Endothelial cell of umbilical vein (primary cell): Measurements from ENCODE around the gene TRNT1. TPM values are rescaled to one million over a fixed set of nuclear protein-coding genes. Genes with fewer than 3 reads are reported as not detected.

Source experiments
- BruUV-seq: library from RNA; stranded (reverse); fragments of 400-500 nt; replicated peaks from 2 replicates; lab custom pipeline; 2021; lab: Mats Ljungman, UMichigan
- CTCF ChIA-PET: fragments of 300-600, 350-600 bp; sonication (Branson Sonifier 250); formaldehyde crosslinking; loops from one replicate; lab custom pipeline; 2021; ENCODE audit warnings: antibody characterized with exemption, inconsistent platforms; lab: Charles Lee
- POLR2A ChIA-PET: fragments of 300-600, 350-600 bp; sonication (Branson Sonifier 250); formaldehyde crosslinking; loops from one replicate; lab custom pipeline; 2021; ENCODE audit warnings: antibody characterized with exemption, inconsistent platforms; lab: Charles Lee
- DNase-seq: peaks from one replicate; pipeline ENCODE4 v3.0.0-alpha.2; 2011; ENCODE audit warnings: low read depth, low spot score
- FAIRE-seq: peaks from 2 replicates; lab custom pipeline; 2011; peaks lifted over from hg19 to GRCh38; lab: Jason Lieb, UNC
- H2AFZ ChIP-seq: 2 replicates; pipeline ENCODE4 v1.6.0; 2012; ENCODE audit warnings: low read depth, low read length, control low read depth, inconsistent platforms
- H3K27ac ChIP-seq: 2 replicates; pipeline ENCODE4 v1.5.1; 2011; ENCODE audit warnings: low read depth, mild to moderate bottlenecking, control low read depth, low read length, moderate library complexity; ENCODE audit not compliant: insufficient read depth
- H3K27me3 ChIP-seq, 2 experiments: 2 replicates each; pipeline versions ENCODE4 v1.6.0 to v1.6.1; 2011; ENCODE audit warnings: low read length in 2 of 2, mixed read lengths in 1 of 2; ENCODE audit not compliant: control insufficient read depth in 2 of 2, insufficient read depth in 2 of 2
- H3K36me3 ChIP-seq, 2 experiments: 2 replicates in 1 of 2; 3 replicates in 1 of 2; pipeline ENCODE4 v1.5.1; 2011; ENCODE audit warnings: low read length in 2 of 2, mild to moderate bottlenecking in 1 of 2, moderate library complexity in 1 of 2; ENCODE audit not compliant: control insufficient read depth in 2 of 2, insufficient read depth in 2 of 2; ENCODE audit errors: extremely low read depth in 1 of 2
- H3K4me1 ChIP-seq: 3 replicates; pipeline ENCODE4 v1.5.1; 2011; ENCODE audit warnings: mild to moderate bottlenecking, low read length; ENCODE audit not compliant: control insufficient read depth, insufficient read depth; ENCODE audit errors: extremely low read depth
- H3K4me2 ChIP-seq: 2 replicates; pipeline ENCODE4 v1.6.1; 2011; ENCODE audit warnings: low read length, control low read depth, mixed read lengths; ENCODE audit not compliant: insufficient read depth
- H3K4me3 ChIP-seq, 3 experiments: fragments of 200-600 bp in 1 of 3; sonication (generic), shearing (Covaris generic) in 1 of 3; replicated peaks in 1 of 3; 2 replicates each; pipeline ENCODE4 v1.5.1; 2011 to 2016; ENCODE audit warnings: control low read depth in 3 of 3, low read length in 3 of 3, mild to moderate bottlenecking in 2 of 3, inconsistent platforms in 1 of 3, low read depth in 1 of 3, moderate library complexity in 1 of 3; ENCODE audit not compliant: insufficient read depth in 1 of 3
- H3K79me2 ChIP-seq: 2 replicates; pipeline ENCODE4 v1.6.0; 2012; ENCODE audit warnings: low read length, inconsistent platforms; ENCODE audit not compliant: control insufficient read depth, insufficient read depth
- H3K9ac ChIP-seq: replicated peaks from 2 replicates; pipeline ENCODE3; 2011; ENCODE audit warnings: low read length, control low read depth; ENCODE audit not compliant: insufficient read depth; ENCODE audit errors: extremely low read depth
- H3K9me1 ChIP-seq: replicated peaks from 3 replicates; pipeline ENCODE4 v1.6.0; 2011; ENCODE audit warnings: mild to moderate bottlenecking, low read length; ENCODE audit not compliant: control insufficient read depth, insufficient read depth; ENCODE audit errors: extremely low read depth
- H3K9me3 ChIP-seq: replicated peaks from 2 replicates; pipeline ENCODE4 v1.5.1; 2012; ENCODE audit warnings: low read length, inconsistent platforms; ENCODE audit not compliant: control insufficient read depth, insufficient read depth
- H4K20me1 ChIP-seq: replicated peaks from 2 replicates; pipeline ENCODE3; 2011; ENCODE audit warnings: mild to moderate bottlenecking, low read length; ENCODE audit not compliant: control insufficient read depth, insufficient read depth; ENCODE audit errors: extremely low read depth
- EZH2 ChIP-seq: IDR thresholded peaks from 2 replicates; pipeline ENCODE4 v1.6.1; 2012; ENCODE audit warnings: borderline replicate concordance, low read depth, mild to moderate bottlenecking, moderate library complexity, low read length, inconsistent platforms; ENCODE audit not compliant: severe bottlenecking
- FOS ChIP-seq: IDR thresholded peaks from 2 replicates; pipeline ENCODE4 v1.6.1; 2011; ENCODE audit warnings: mild to moderate bottlenecking, low read length, moderate library complexity, borderline replicate concordance; ENCODE audit not compliant: insufficient read depth
- GATA2 ChIP-seq: IDR thresholded peaks from 2 replicates; pipeline ENCODE4 v1.7.0; 2011; ENCODE audit warnings: low read depth, mild to moderate bottlenecking, moderate library complexity, mixed read lengths, low read length; ENCODE audit not compliant: insufficient read length, insufficient read depth
- JUN ChIP-seq: IDR thresholded peaks from 2 replicates; pipeline ENCODE4 v1.6.1; 2011; ENCODE audit warnings: borderline replicate concordance, low read depth; ENCODE audit not compliant: insufficient read length, insufficient read depth
- MYC ChIP-seq: IDR thresholded peaks from one replicate; pipeline ENCODE4 v1.6.1; 2011; ENCODE audit warnings: mild to moderate bottlenecking, low read depth, low read length
- POLR2A ChIP-seq: IDR thresholded peaks from 2 replicates; pipeline ENCODE4 v1.6.1; 2012; ENCODE audit warnings: low read depth, mild to moderate bottlenecking, control low read depth, low read length
- POLR2AphosphoS5 ChIP-seq: IDR thresholded peaks from 2 replicates; pipeline ENCODE4 v1.6.1; 2012; ENCODE audit warnings: low read depth, mild to moderate bottlenecking, control low read depth, low read length, moderate library complexity; ENCODE audit not compliant: insufficient read depth
- dilution Hi-C: fragments of 300-500 bp; cut with MboI; formaldehyde crosslinking; loops from one replicate; pipeline ENCODE4 v1.15.0; 2019; ENCODE audit warnings: low sequenced_read_pairs; ENCODE audit not compliant: extremely low pct_ligation_motif_present
- intact Hi-C: fragments of 100-400 bp; cut with micrococcal nuclease; formaldehyde crosslinking; loops from one replicate; pipeline ENCODE4 v1.10.0; 2022
- polyA plus RNA-seq, 4 experiments: library from polyadenylated mRNA; depleted of rRNA in 3 of 4; stranded (reverse) in 3 of 4; unstranded in 1 of 4; fragments of >200 nt; gene quantifications; 2 replicates each; pipeline versions ENCODE4 v1.2.1 to v1.2.3, GENCODE V29; 2011 to 2012; ENCODE audit warnings: missing spikeins in 1 of 4
- total RNA-seq: library from RNA; stranded (reverse); gene quantifications from 2 replicates; pipeline ENCODE4 v1.2.3, GENCODE V29; 2021
- TF ChIP-seq, protein P1 (sequence below): IDR thresholded peaks from 2 replicates; pipeline ENCODE4 v1.6.1; 2011; ENCODE audit not compliant: insufficient read depth, insufficient read length
- TF ChIP-seq, protein P2 (sequence below), 2 donors: IDR thresholded peaks; 1 replicate in 1 of 2; 2 replicates in 1 of 2; pipeline ENCODE4 v1.5.1; 2011; ENCODE audit warnings: low read length in 2 of 2, mild to moderate bottlenecking in 2 of 2, moderate library complexity in 2 of 2, control low read depth in 1 of 2, inconsistent platforms in 1 of 2, low read depth in 1 of 2; ENCODE audit not compliant: insufficient read depth in 1 of 2; ENCODE audit errors: extremely low read depth in 1 of 2

Gene TRNT1
- total and polyA plus RNA-seq, 2 donors (not counting 3 experiments of a cell fraction or from before 2014, with no cell fraction given) = 4.6 to 21.3 TPM

GRCh38 chr3:3105815-3106214, 20.9 kb upstream of the TRNT1 start:
- FAIRE-seq (no peak), DNase-seq (no peak)
- H3K27ac ChIP-seq = no peak overlapping the region
- no peak overlapping the region for H3K4me2 ChIP-seq
- no peaks in the 10 kb centered on the region for H3K79me2 ChIP-seq
- H3K4me1 ChIP-seq = no peaks in the 10 kb centered on the region
- H3K9ac ChIP-seq = no peak overlapping the region
- no peak overlapping the region for H3K4me3 ChIP-seq
- H2AFZ ChIP-seq = no peak overlapping the region
- dilution Hi-C loops (no loop called here), intact Hi-C loops (no loop called here)
- H4K20me1 ChIP-seq = no peaks in the 10 kb centered on the region
- no peaks in the 10 kb centered on the region for H3K9me1 ChIP-seq
- no TSS peak for BruUV-seq
- CTCF ChIA-PET = no interaction called here
- no peaks in the 10 kb centered on the region for H3K36me3 ChIP-seq
- TF ChIP-seq JUN (no peak), POLR2AphosphoS5 (no peak)
- H3K27me3 ChIP-seq = no peaks in the 10 kb centered on the region
- H3K9me3 ChIP-seq = no peaks in the 10 kb centered on the region
- POLR2A ChIA-PET = no interaction called here

DNA sequence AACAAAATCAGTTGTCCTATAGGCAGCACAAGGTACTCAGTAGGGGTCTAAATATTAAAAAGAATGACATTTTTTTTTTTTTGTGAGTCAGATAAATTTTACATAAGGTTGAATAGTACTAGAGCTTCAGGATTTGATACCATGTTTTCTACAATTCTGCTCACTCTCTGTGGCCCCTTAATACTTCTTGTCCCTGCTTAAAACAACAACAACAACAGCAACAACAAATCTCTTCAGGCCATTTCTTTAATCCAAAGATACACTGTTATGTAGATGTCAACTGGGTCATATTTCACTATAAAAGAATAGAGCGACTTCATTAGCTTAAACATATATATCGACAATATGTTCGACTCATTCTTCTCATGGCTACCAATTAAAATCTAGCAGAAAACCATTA, 19.6 kb upstream of the TRNT1 start:
- Histone ChIP-seq H3K79me2 (no peaks in the 10 kb centered on the region), H3K9me3 (no peaks in the 10 kb centered on the region), H3K9me1 (no peaks in the 10 kb centered on the region), H3K27ac (no peak overlapping the region), H3K36me3 (no peaks in the 10 kb centered on the region), H3K4me3 (no peak overlapping the region), H2AFZ (no peak overlapping the region), H3K27me3 (no peaks in the 10 kb centered on the region), H4K20me1 (no peaks in the 10 kb centered on the region), H3K4me1 (no peaks in the 10 kb centered on the region), H3K4me2 (no peak overlapping the region), H3K9ac (no peak overlapping the region)
- DNase-seq (no peak), FAIRE-seq (no peak)
- dilution Hi-C loops (no loop called here), intact Hi-C loops (no loop called here)
- no TSS peak for BruUV-seq
- CTCF ChIA-PET = no interaction called here
- TF ChIP-seq GATA2 (no peak), EZH2 (no peak), POLR2AphosphoS5 (no peak), FOS (no peak), JUN (no peak), MYC (no peak), POLR2A (no peak)
- TF ChIP-seq, protein P1, sequence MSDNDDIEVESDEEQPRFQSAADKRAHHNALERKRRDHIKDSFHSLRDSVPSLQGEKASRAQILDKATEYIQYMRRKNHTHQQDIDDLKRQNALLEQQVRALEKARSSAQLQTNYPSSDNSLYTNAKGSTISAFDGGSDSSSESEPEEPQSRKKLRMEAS = no peak
- TF ChIP-seq, protein P2, sequence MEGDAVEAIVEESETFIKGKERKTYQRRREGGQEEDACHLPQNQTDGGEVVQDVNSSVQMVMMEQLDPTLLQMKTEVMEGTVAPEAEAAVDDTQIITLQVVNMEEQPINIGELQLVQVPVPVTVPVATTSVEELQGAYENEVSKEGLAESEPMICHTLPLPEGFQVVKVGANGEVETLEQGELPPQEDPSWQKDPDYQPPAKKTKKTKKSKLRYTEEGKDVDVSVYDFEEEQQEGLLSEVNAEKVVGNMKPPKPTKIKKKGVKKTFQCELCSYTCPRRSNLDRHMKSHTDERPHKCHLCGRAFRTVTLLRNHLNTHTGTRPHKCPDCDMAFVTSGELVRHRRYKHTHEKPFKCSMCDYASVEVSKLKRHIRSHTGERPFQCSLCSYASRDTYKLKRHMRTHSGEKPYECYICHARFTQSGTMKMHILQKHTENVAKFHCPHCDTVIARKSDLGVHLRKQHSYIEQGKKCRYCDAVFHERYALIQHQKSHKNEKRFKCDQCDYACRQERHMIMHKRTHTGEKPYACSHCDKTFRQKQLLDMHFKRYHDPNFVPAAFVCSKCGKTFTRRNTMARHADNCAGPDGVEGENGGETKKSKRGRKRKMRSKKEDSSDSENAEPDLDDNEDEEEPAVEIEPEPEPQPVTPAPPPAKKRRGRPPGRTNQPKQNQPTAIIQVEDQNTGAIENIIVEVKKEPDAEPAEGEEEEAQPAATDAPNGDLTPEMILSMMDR (IDR thresholded peaks at IDR 0.05; ENCODE audit: extremely low read depth in 1 of 2, insufficient read depth in 1 of 2, low read depth in 1 of 2, low read length in 2 of 2) = no peak
- POLR2A ChIA-PET = no interaction called here
